ENCODE results near the gene ANKFY1.
"Not testable (repeated sequence)": the region's sequence is repeated elsewhere in the genome, so short reads cannot be mapped to it uniquely, and the experiment has no call there.

Gene ANKFY1

GRCh38 chr17:4194796-4195195 lies 69.0 kb downstream of the ANKFY1 start:
- H3K36me3 ChIP-seq (replicated peaks; ENCODE audit: low read depth, low read length): no peaks in the 10 kb centered on the region
- TF ChIP-seq EZH2phosphoT487 (IDR thresholded peaks at IDR 0.05; ENCODE audit: low read depth) (no peak), CTCF (IDR thresholded peaks at IDR 0.05; ENCODE audit: low read depth, low read length) (no peak)
- no peak overlapping the region for H3K4me3 ChIP-seq (ENCODE audit: low read length)
- no peaks in the 10 kb centered on the region for H3K4me1 ChIP-seq (ENCODE audit: low read length)
- no peaks in the 10 kb centered on the region for H3K27me3 ChIP-seq (ENCODE audit: low read depth, low read length)
- no peak overlapping the region for H3K4me2 ChIP-seq (ENCODE audit: low read length)
- H3K27ac ChIP-seq (ENCODE audit: low read length): no peak overlapping the region
- no peaks in the 10 kb centered on the region for H4K20me1 ChIP-seq (ENCODE audit: insufficient read depth, low read length)
- H2AFZ ChIP-seq (ENCODE audit: low read depth, low read length): no peak overlapping the region
- no peaks in the 10 kb centered on the region for H3K9me3 ChIP-seq (ENCODE audit: insufficient read depth, low read length)
- H3K79me2 ChIP-seq (ENCODE audit: low read length): no peaks in the 10 kb centered on the region
- no peak overlapping the region for H3K9ac ChIP-seq (ENCODE audit: low read length)

GRCh38 chr17:4190791-4191190 lies 73.0 kb downstream of the ANKFY1 start:
- not testable (repeated sequence) for H3K4me2 ChIP-seq (ENCODE audit: low read length); H2AFZ ChIP-seq (ENCODE audit: low read depth, low read length); H3K9ac ChIP-seq (ENCODE audit: low read length); H3K4me1 ChIP-seq (ENCODE audit: low read length); H3K4me3 ChIP-seq (ENCODE audit: low read length); H3K27ac ChIP-seq (ENCODE audit: low read length); H3K36me3 ChIP-seq (replicated peaks; ENCODE audit: low read depth, low read length); H4K20me1 ChIP-seq (ENCODE audit: insufficient read depth, low read length); H3K9me3 ChIP-seq (ENCODE audit: insufficient read depth, low read length); H3K27me3 ChIP-seq (ENCODE audit: low read depth, low read length); H3K79me2 ChIP-seq (ENCODE audit: low read length)

GRCh38 chr17:4189280-4189679 lies 74.5 kb downstream of the ANKFY1 start:
- Histone ChIP-seq H3K27me3 (ENCODE audit: low read depth, low read length) (no peaks in the 10 kb centered on the region), H3K4me3 (ENCODE audit: low read length) (no peak overlapping the region), H3K4me2 (ENCODE audit: low read length) (no peak overlapping the region), H3K79me2 (ENCODE audit: low read length) (no peaks in the 10 kb centered on the region), H3K27ac (ENCODE audit: low read length) (no peak overlapping the region), H4K20me1 (ENCODE audit: insufficient read depth, low read length) (no peaks in the 10 kb centered on the region), H3K36me3 (replicated peaks; ENCODE audit: low read depth, low read length) (no peaks in the 10 kb centered on the region), H3K9me3 (ENCODE audit: insufficient read depth, low read length) (no peaks in the 10 kb centered on the region), H3K4me1 (ENCODE audit: low read length) (no peaks in the 10 kb centered on the region), H2AFZ (ENCODE audit: low read depth, low read length) (no peak overlapping the region), H3K9ac (ENCODE audit: low read length) (no peak overlapping the region)
- no peak for TF ChIP-seq CTCF (IDR thresholded peaks at IDR 0.05; ENCODE audit: low read depth, low read length)
- no peak for TF ChIP-seq EZH2phosphoT487 (IDR thresholded peaks at IDR 0.05; ENCODE audit: low read depth)

GRCh38 chr17:4188076-4188475 lies 75.7 kb downstream of the ANKFY1 start:
- Histone ChIP-seq H3K4me2 (ENCODE audit: low read length) (no peak overlapping the region), H3K27ac (ENCODE audit: low read length) (no peak overlapping the region), H3K36me3 (replicated peaks; ENCODE audit: low read depth, low read length) (peaks cover 5% of the 10 kb centered on the region), H3K9me3 (ENCODE audit: insufficient read depth, low read length) (no peaks in the 10 kb centered on the region), H3K9ac (ENCODE audit: low read length) (no peak overlapping the region), H4K20me1 (ENCODE audit: insufficient read depth, low read length) (no peaks in the 10 kb centered on the region), H2AFZ (ENCODE audit: low read depth, low read length) (no peak overlapping the region), H3K27me3 (ENCODE audit: low read depth, low read length) (no peaks in the 10 kb centered on the region), H3K4me1 (ENCODE audit: low read length) (no peaks in the 10 kb centered on the region), H3K79me2 (ENCODE audit: low read length) (no peaks in the 10 kb centered on the region), H3K4me3 (ENCODE audit: low read length) (no peak overlapping the region)
- TF ChIP-seq EZH2phosphoT487 (IDR thresholded peaks at IDR 0.05; ENCODE audit: low read depth): no peak
- TF ChIP-seq CTCF (IDR thresholded peaks at IDR 0.05; ENCODE audit: low read depth, low read length): no peak

GRCh38 chr17:4187076-4187475 lies 76.7 kb downstream of the ANKFY1 start:
- Histone ChIP-seq H2AFZ (ENCODE audit: low read depth, low read length) (no peak overlapping the region), H3K4me2 (ENCODE audit: low read length) (no peak overlapping the region), H3K4me3 (ENCODE audit: low read length) (no peak overlapping the region), H4K20me1 (ENCODE audit: insufficient read depth, low read length) (no peaks in the 10 kb centered on the region), H3K36me3 (replicated peaks; ENCODE audit: low read depth, low read length) (peaks cover 5% of the 10 kb centered on the region), H3K79me2 (ENCODE audit: low read length) (no peaks in the 10 kb centered on the region), H3K27ac (ENCODE audit: low read length) (no peak overlapping the region), H3K4me1 (ENCODE audit: low read length) (no peaks in the 10 kb centered on the region), H3K27me3 (ENCODE audit: low read depth, low read length) (no peaks in the 10 kb centered on the region), H3K9ac (ENCODE audit: low read length) (no peak overlapping the region), H3K9me3 (ENCODE audit: insufficient read depth, low read length) (no peaks in the 10 kb centered on the region)
- TF ChIP-seq CTCF (IDR thresholded peaks at IDR 0.05; ENCODE audit: low read depth, low read length) (no peak), EZH2phosphoT487 (IDR thresholded peaks at IDR 0.05; ENCODE audit: low read depth) (no peak)
